Measurements from ENCODE around the gene ABT1. TPM values are rescaled to one million over a fixed set of nuclear protein-coding genes. Genes with fewer than 3 reads are reported as not detected.

The ABT1 gene
- total RNA-seq, 1 donor from 2014 or later = 17.0 TPM

DNA sequence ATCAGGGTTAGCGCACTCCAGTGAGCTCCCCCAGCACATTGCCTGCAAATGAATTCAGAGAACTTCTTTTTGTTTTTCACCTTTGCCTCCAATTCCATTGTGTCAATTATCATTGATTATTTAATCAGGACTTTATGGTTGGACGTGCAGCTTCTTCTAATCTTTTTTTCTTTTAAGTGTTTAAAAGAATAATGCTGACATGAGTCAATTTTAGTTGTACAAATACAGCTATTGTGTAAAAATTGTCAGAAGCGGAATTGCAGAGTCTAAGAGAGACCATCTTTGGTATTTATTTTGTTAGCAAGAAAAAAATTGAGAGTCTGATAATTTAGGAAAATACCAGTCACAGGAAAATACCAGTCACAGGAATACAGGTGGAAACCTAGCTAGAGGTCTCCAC is 5.5 kb downstream of the ABT1 start:
- DNase-seq (ENCODE audit: low spot score) = no peak

DNA sequence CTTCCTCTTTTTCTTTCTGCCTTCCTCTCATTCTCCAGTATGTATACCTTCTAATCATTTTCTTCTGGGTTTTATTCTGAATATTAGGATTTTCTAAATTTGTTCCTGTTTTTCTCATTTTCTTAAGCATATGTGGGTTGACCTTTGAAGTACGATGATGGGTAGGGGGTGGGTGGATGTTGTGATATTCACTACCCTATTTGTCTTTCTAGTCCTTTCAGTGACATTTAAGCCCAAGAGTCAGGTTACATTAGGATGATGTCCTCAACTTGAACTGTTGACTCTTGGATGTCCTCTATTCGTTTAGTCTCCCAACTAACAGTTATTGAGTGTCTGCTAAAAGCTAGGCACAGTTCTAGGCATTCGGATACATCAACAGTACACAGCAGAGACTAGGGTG is 7.3 kb downstream of the ABT1 start:
- no peak for DNase-seq (ENCODE audit: low spot score)

GRCh38 chr6:26604797-26605196 is 8.0 kb downstream of the ABT1 start:
- DNase-seq (ENCODE audit: low spot score) = no peak

DNA sequence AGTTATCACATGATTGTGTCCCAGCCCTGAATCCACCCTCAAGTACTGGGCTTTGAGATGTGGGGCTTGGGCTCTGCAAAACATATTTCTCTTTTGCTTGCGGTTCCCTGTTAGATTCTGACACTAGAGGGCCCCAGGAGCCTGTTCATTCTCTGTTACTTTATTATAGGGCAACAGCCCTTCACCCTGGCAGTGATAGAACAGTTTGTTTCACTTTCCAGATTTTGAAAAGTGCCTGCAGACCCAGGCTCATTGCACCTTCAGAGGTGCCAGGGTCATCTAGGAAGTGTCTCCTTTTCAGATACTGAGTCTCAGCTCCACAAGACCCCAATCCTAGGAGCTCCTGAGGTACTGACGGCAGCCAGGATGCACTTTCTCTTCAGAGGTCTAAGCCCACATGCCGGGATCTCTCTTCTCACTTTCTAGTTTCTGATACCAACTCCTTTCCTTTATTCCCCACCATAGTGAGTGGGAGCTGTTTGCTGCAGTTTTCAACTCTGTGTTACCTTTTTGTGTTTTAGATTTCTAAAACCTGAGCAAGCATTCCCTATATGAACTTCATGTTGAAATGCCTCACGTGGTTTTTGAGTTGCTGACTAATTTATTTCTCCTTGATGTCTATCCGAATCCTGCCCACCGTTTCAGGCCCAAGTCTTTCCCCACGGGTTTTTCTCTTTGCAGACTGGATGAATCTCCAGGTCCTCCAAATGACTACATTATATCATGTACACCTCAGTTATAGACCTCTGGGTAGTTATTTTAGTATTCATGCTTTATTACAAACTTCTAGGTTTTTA is 10.9 kb downstream of the ABT1 start:
- no peak for DNase-seq (ENCODE audit: low spot score)

GRCh38 chr6:26609463-26609862 is 12.7 kb downstream of the ABT1 start:
- DNase-seq (ENCODE audit: low spot score) = no peak

GRCh38 chr6:26611599-26611998 is 14.8 kb downstream of the ABT1 start:
- no peak for DNase-seq (ENCODE audit: low spot score)

GRCh38 chr6:26613201-26613600 is 16.4 kb downstream of the ABT1 start:
- DNase-seq (ENCODE audit: low spot score) = no peak

- DNase-seq (ENCODE audit: low spot score) = no peak
Observed at GRCh38 chr6:26613689-26614683, 17.2 kb downstream of the ABT1 start.

DNA sequence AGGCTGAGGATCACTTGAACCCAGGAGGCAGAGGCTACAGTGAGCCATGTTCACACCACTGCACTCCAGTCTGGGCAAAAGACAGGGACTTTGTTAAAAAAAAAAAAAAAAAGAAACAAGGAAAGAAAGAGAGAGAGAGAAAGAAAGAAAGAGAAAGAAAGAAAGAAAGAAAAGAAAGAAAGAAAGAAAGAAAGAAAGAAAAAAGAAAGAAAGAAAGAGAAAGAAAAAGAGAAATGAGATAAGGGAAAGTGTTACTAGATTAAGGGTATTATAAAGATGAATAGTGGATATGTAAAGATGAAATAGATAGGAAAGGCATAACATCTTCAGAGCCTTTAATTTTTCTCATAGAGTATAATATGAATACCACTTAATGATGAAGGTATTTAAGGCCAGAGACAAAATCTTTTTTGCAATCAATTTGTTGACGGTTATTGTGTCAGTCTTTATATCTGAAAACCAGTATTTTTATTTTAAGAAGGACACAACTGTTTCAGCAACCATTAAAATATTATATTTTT is 26.6 kb downstream of the ABT1 start:
- DNase-seq (ENCODE audit: low spot score) = no peak

DNA sequence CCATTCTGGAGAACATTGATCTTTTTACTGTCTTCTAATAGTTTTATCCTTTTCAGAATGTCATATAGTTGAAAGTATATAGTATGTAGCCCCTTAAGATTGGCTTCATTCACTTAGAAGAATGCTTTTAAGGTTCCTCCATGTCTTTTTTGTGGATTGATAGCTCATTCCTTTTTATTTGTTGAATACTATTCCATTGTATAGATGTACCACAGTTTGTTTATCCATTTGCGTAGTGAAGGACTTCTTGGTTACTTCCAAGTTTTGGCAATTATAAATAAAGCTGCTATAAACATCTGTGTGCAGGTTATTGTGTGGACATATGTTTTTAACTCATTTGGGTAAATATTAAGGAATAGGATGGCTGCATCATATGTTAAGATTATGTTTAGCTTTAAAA is 27.8 kb downstream of the ABT1 start:
- DNase-seq (ENCODE audit: low spot score) = no peak

GRCh38 chr6:26627843-26628242 is 31.1 kb downstream of the ABT1 start:
- no peak for DNase-seq (ENCODE audit: low spot score)

DNA sequence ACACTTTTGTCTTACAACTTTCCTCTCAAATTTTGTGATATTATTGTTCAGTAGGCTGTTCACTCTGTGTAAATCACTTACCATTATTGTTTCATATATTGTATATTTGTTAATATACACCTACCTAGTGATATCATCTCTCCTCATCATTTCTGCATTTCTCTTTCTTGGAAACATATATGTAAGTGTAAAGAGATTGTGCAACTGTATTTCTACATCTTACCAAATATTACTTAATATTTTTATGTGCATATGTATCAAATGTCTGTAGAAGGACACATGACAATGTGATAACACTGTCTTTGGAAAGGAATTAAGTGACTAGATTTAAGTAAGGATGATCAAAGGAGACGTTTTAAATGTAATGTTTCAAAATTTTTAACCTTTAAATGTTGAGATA is 32.6 kb downstream of the ABT1 start:
- no peak for DNase-seq (ENCODE audit: low spot score)

- DNase-seq (ENCODE audit: low spot score) = no peak
Observed at GRCh38 chr6:26640806-26641205, 44.1 kb downstream of the ABT1 start.

DNA sequence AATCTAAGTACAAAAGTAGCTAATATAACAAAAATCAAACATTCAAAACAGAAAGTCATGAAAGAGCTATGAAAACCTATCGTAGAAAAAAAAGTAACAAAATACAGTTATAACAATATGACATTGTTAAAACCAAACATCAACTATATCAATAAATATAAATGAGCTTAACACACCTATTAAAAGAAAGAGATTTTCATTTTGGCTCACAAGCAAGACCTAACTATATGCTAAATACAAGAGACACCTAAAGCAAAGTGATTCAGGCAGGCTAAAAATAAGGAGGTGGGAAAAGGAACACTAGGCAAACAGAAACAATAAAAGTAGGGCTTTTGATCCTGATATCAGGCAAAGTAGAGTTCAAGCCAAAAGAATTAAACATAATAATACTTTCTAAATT is 49.3 kb downstream of the ABT1 start:
- no peak for DNase-seq (ENCODE audit: low spot score)

Other genes starting within 250 kb of the ABT1 start
- 15.8 TPM for gene BTN3A2, start 231.8 kb upstream of the ABT1 start, total RNA-seq
- 15.0 TPM for gene BTN2A2, start 213.8 kb upstream of the ABT1 start, total RNA-seq
- 26.2 TPM for gene BTN3A1, start 194.7 kb upstream of the ABT1 start, total RNA-seq
- 13.9 TPM for gene BTN3A3, start 156.4 kb upstream of the ABT1 start, total RNA-seq
- 24.7 TPM for gene BTN2A1, start 139.0 kb upstream of the ABT1 start, total RNA-seq
- gene BTN1A1, start 96.7 kb upstream of the ABT1 start, total RNA-seq = not detected
- gene HMGN4, start 58.6 kb upstream of the ABT1 start, total RNA-seq = 75.3 TPM
- gene ZNF322, start 62.8 kb downstream of the ABT1 start, total RNA-seq = 27.7 TPM